Measurements from ENCODE around the gene POLR2J.
"Not testable (repeated sequence)": the region's sequence is repeated elsewhere in the genome, so short reads cannot be mapped to it uniquely, and the experiment has no call there.

POLR2J gene

DNA sequence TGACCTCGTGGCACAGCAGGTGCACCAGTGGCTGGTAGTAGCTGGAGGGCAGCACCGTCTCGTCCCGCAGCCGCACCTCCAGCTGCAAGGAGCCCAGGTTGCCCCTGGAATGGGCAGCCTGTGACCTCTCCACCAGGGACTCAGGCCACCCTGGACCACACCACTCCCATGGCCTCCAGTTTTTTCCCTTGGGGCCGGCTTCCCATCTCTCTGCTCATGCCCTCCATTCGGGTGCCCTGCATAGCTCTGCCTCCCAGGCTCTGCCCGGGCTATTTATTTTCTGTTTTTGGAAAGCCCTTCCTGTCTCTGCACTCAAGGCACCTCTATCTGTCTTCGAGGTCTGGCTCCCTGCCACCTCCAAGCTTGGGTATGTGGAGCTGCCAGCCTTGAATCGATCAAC lies 18.1 kb upstream of the POLR2J start:
- DNase-seq (ENCODE audit: low read depth in 2 of 2, low spot score in 1 of 2), result not testable (repeated sequence)

- not testable (repeated sequence) for DNase-seq (ENCODE audit: low read depth in 2 of 2, low spot score in 1 of 2)
These were observed 15.9 kb upstream of the POLR2J start for GRCh38 chr7:102494473-102495149.

GRCh38 chr7:102494026-102494425 lies 15.3 kb upstream of the POLR2J start:
- DNase-seq (ENCODE audit: low read depth in 2 of 2, low spot score in 1 of 2), result not testable (repeated sequence)

DNA sequence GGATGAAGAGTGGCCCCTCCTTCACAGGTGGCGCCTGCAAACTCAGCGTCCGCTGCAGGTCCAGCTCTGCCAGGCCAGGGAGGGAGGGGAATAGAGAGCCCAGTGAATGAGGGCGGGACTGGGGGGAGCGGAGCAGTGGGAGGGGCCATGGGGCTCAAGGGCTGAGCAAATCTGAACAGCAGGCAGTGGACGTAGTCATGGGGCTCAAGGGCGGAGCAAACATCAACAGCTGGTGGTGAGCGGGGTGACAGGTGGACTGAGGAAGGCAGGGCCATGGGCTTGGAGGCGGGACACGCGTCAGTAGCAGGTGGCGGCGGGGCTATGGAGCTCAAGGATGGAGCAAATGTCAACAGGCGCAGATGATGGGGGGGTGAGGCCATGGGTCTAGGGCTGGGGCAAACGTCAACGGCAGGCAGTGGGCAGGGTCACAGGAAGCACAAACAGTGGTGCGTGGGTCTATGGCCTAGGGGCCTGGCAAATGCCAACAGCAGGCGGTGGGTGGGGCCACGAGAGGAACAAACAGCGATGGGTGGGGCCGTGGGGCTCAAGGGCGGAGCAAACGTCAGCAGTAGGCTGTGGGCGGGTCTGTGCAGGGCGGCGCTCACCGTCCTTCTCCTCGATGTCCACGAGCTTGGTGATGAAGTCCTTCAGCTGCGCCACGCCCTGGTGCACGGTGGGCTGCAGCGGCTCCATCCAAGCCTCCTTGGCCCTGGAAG lies 14.7 kb upstream of the POLR2J start:
- DNase-seq (ENCODE audit: low read depth in 2 of 2, low spot score in 1 of 2), result not testable (repeated sequence)

- DNase-seq (ENCODE audit: low read depth in 2 of 2, low spot score in 1 of 2), result not testable (repeated sequence)
These were observed 11.9 kb upstream of the POLR2J start for GRCh38 chr7:102490529-102491075.

DNA sequence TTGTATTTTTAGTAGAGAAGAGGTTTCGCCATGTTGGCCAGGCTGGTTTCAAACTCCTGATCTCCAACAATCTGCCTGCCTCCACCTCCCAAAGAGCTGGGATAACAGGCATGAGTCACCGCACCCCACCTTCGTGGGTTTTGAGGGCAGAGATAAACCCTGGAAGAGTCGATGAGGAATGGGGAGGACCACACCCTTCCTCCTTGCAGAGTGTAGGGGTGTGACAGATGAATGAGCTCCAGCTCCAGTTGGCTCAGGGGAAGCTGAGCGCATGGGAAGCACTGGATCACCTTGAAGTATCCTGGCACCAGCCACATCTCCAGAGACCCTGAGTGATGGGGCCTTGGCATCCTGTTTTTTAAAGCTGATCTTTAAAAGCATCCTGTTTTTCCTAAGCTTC lies 5.6 kb upstream of the POLR2J start:
- DNase-seq (ENCODE audit: low read depth in 2 of 2, low spot score in 1 of 2), result not testable (repeated sequence)

GRCh38 chr7:102481962-102482361 lies 3.2 kb upstream of the POLR2J start:
- not testable (repeated sequence) for DNase-seq (ENCODE audit: low read depth in 2 of 2, low spot score in 1 of 2)

GRCh38 chr7:102479982-102480637 lies 1.4 kb upstream of the POLR2J start:
- DNase-seq (ENCODE audit: low read depth in 2 of 2, low spot score in 1 of 2), result not testable (repeated sequence)

GRCh38 chr7:102479209-102479584 lies 475 bp upstream of the POLR2J start:
- not testable (repeated sequence) for DNase-seq (ENCODE audit: low read depth in 2 of 2, low spot score in 1 of 2)

DNA sequence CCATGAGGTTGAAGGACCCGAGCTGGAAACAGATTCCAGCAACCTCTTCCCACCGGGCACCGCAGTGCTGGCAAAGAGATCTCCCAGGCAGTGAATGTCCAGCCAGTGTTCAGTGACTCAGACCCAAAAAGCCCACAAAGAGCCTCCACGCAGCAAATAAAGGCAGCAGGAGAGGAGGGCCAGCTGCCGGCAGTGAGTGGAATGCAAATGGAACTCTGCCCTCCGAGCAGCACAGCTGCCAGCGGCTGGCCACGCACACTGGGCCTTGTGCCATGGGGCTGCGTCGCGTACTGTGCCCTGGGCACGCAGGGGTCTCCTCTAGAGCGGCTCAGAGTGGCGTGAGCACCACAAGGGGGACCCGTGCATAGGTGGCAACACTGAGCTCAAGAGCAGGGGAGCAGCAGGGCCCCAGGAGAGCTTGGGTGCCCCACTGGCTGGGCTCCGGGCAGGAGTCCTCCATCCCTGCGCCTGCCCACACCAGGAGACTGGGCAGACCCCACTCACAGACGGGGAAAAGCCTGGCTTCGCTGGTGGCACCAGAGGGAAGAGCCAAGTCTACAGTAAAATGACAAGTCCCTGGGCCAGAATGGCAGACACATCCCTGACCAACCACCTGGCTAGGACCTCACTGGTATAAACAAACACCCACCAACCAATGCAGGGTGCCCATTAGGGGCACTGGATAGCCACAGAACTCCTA lies 3.8 kb downstream of the POLR2J start:
- not testable (repeated sequence) for DNase-seq (ENCODE audit: low read depth in 2 of 2, low spot score in 1 of 2)

DNA sequence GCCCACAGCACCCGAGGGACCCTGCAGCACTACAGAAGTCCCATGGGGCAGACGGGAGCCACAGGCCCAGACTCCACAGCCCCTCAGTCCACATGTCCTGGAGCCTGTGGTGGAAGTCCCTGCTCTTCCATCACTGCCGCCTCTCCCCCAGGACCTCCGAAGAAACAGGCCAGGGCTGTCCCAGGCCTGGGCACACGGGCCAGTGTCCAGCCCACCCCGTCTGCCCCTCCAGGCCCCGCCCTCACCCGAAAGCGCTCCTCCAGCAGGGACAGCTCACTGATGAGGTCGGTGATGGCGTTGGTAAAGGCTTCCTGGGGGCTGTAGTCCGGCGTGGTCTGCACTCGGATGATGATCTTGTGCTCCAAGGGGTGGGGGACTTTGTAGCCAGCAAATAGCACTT lies 4.6 kb downstream of the POLR2J start:
- not testable (repeated sequence) for DNase-seq (ENCODE audit: low read depth in 2 of 2, low spot score in 1 of 2)

DNA sequence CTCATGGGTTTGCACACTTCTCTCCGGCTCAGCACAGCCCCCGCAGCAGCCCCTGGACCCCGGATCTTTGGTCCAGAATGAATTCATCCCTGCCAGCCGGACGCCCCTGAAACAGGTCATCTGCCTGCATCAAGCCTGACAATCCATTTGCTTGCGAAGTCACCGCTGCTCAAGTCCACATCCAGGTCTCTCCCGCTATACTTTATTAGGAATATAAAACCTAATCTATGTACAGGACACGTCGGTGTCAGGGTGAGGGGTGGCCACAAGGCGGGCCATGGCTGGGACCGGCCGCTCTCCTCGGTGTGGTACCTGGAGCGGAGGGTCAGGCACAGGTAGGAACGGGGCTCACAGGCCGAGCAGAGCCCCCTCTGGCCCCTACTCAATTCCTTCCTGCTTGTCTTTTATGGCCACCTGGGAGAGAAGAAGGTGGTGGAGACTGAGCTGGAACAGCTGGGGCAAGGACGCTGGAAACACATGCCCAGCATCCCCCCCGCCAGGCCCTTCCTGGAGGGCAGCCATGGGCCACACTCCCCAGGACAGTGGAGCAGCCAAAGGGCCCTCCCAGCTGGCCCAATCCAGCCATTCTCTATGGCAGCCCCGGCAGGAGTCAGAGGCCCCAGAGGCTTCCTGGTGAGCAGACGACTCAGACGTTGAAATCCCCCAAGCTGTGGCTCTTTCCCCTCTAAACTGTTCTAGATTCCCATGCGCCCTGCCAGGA lies 5.3 kb downstream of the POLR2J start:
- no peak for DNase-seq (ENCODE audit: low read depth in 2 of 2, low spot score in 1 of 2)

DNA sequence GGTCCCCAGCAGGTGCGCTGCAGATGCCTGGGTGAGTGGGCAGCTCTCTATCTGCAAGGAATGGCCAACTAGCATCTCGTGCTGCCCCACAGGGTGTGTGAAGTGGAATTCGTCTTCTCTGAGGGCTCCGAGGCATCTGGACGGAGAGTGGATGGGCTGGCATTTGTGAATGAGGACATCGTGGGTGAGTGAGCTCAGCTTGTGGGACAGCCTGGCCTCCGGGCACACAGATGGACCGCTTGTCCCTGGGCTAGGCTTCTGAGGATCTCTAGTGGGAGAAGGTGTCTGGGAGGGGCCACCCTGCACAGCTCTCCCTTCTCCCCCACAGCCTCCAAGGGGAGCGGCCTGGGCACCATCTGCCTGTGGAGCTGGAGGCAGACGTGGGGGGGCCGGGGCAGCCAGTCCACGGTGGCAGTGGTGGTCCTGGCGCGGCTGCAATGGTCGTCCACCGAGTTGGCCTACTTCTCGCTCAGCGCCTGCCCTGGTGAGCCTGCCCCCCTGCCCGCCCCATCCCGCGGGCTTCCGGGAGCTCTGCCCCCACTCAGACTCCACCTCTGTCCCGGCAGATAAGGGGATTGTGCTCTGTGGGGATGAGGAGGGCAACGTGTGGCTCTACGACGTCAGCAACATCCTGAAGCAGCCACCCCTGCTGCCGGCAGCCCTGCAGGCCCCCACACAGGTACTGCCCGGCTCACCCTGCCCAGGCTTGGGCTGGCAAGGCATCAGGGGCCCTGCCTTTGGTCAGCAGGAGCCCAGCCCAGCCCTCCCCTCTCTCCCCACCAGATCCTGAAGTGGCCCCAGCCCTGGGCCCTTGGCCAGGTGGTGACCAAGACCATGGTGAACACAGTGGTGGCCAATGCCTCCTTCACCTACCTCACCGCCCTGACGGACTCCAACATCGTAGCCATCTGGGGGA lies 6.3 kb downstream of the POLR2J start:
- DNase-seq (ENCODE audit: low read depth in 2 of 2, low spot score in 1 of 2), result no peak

DNA sequence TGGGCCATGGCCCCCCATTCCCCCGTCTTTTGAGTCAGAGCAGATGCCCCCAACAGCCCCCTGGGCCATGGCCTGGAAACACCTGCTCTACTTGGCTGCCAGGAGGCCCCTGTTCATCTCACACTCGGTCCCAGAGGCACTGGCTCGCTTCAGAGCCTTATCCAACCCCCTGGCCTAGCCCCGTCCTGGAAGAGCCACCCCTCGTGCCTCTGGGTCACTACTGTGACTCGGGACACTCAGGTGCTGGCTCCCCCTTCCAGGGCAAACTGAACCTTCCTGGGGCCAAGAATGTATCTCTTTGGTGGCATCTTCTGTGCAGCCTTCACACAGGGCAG lies 7.0 kb downstream of the POLR2J start:
- DNase-seq (ENCODE audit: low read depth in 2 of 2, low spot score in 1 of 2), result no peak

DNA sequence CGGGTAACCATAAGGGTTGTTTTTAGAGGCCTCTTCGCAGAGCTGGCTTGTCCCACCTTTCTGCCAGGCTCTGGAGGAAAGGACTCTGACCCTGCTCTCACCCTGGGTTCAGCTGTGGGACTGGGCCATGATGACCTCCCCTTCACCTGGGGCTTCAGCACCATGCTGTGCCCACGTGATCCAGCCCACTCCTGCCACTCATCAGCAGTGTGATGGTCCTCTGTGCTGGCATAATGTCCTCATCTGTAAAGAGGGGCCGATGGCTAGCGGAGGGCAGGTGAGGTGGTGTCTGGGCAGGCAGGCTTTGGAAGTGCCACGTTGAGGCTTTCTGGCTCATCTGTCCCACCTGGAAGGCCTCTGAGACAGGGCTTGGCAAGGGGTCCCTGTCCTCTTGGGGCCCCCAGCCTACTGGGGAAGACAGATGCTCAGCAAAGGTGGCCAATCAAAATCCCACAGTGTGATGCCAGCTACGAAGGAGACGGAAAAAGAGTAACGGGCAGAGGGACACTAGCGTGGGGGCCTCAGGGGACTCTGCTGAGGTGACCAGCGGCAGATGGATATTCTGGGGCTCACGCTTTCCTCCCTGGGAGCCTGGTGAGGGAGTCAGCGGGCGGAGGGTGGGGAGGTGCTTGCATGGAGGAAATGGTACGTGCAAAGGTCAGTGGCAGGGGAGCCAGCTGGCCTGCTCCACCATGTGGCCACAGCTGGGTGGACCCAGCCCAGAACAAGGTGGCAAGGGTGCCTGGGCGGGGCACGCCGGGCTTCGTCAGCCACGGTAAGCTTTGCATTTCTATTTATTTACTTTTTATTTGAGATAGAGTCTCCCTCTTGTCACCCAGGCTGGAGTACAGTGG lies 8.5 kb downstream of the POLR2J start:
- DNase-seq (ENCODE audit: low read depth in 2 of 2, low spot score in 1 of 2), result no peak

GRCh38 chr7:102469351-102469971 lies 9.3 kb downstream of the POLR2J start:
- no peak for DNase-seq (ENCODE audit: low read depth in 2 of 2, low spot score in 1 of 2)

GRCh38 chr7:102468478-102469350 lies 10.0 kb downstream of the POLR2J start:
- no peak for DNase-seq (ENCODE audit: low read depth in 2 of 2, low spot score in 1 of 2)

Data from stimulated activated CD8-positive, alpha-beta memory T cell treated with anti-CD3 and anti-CD28 coated beads, Interleukin-4, amount 100 ng/mL, for 1 hour (primary cell).